Caco-2 (cell line): ENCODE data around the gene TPBG. TPM values are rescaled to one million over a fixed set of nuclear protein-coding genes. Genes with fewer than 3 reads are reported as not detected.

Experiments
- BruUV-seq: library from RNA; stranded (reverse); fragments of 400-500 nt; replicated peaks from 2 replicates; lab custom pipeline; 2021; lab: Mats Ljungman, UMichigan
- CTCF ChIA-PET: fragments of 300-600 bp; sonication (Branson Sonifier 250); formaldehyde crosslinking; loops from one replicate; lab custom pipeline; 2022; ENCODE audit warnings: antibody characterized with exemption; lab: Charles Lee
- POLR2A ChIA-PET: fragments of 300-600 bp; sonication (Branson Sonifier 250); formaldehyde crosslinking; loops from one replicate; lab custom pipeline; 2022; ENCODE audit warnings: antibody characterized with exemption; lab: Charles Lee
- DNase-seq, 2 experiments: peaks; one replicate each; pipeline versions ENCODE4 v3.0.0 to v3.0.0-alpha.2; 2020 to 2022
- H3K27me3 ChIP-seq: replicated peaks from 2 replicates; pipeline ENCODE4 v1.6.0; 2011; ENCODE audit warnings: low read length; ENCODE audit not compliant: control insufficient read depth, insufficient read depth
- H3K36me3 ChIP-seq: 2 replicates; pipeline ENCODE4 v1.5.1; 2011; ENCODE audit warnings: low read length; ENCODE audit not compliant: control insufficient read depth, insufficient read depth
- H3K4me1 ChIP-seq: fragments of 250-450 bp; sonication (Bioruptor Pico); 2 replicates; pipeline ENCODE4 v1.5.1; 2020; ENCODE audit warnings: mild to moderate bottlenecking
- H3K4me3 ChIP-seq: 2 replicates; pipeline ENCODE4 v1.5.1; 2011; ENCODE audit warnings: low read depth, mild to moderate bottlenecking, control low read depth, low read length
- H3K9me3 ChIP-seq: fragments of 250-450 bp; sonication (Bioruptor Pico); 2 replicates; pipeline ENCODE4 v1.5.1; 2020; ENCODE audit warnings: mild to moderate bottlenecking, moderate library complexity
- H3K27ac Mint-ChIP-seq: one replicate; pipeline ENCODE4 v1.8.0; 2022; ENCODE audit warnings: mixed read lengths; ENCODE audit not compliant: unreplicated experiment
- H3K27me3 Mint-ChIP-seq: one replicate; pipeline ENCODE4 v1.8.0; 2022; ENCODE audit warnings: mixed read lengths; ENCODE audit not compliant: insufficient read depth, unreplicated experiment
- H3K36me3 Mint-ChIP-seq: one replicate; pipeline ENCODE4 v1.8.0; 2022; ENCODE audit warnings: mild to moderate bottlenecking, mixed read lengths; ENCODE audit not compliant: insufficient read depth, unreplicated experiment
- H3K4me1 Mint-ChIP-seq: one replicate; pipeline ENCODE4 v1.8.0; 2022; ENCODE audit warnings: low read depth, mixed read lengths; ENCODE audit not compliant: unreplicated experiment
- H3K4me3 Mint-ChIP-seq: one replicate; pipeline ENCODE4 v1.8.0; 2022; ENCODE audit warnings: mild to moderate bottlenecking, moderate library complexity, mixed read lengths; ENCODE audit not compliant: unreplicated experiment
- H3K9me3 Mint-ChIP-seq: one replicate; pipeline ENCODE4 v1.8.0; 2022; ENCODE audit warnings: mixed read lengths; ENCODE audit not compliant: unreplicated experiment
- intact Hi-C: fragments of 100-400 bp; cut with micrococcal nuclease; formaldehyde crosslinking; loops from one replicate; pipeline ENCODE4 v1.10.0; 2022; ENCODE audit not compliant: unreplicated experiment
- total RNA-seq: library from RNA; stranded (reverse); gene quantifications from 2 replicates; pipeline ENCODE4 v1.2.3, GENCODE V29; 2022
- TF ChIP-seq, protein P1 (sequence below), 2 experiments: fragments of 200-600 bp in 1 of 2; IDR thresholded peaks; 1 replicate in 1 of 2; 2 replicates in 1 of 2; pipeline versions ENCODE4 v1.5.1 to v1.8.0; 2011 to 2022; ENCODE audit warnings: antibody characterized with exemption in 1 of 2, control low read depth in 1 of 2, inconsistent platforms in 1 of 2, low read depth in 1 of 2, low read length in 1 of 2, mild to moderate bottlenecking in 1 of 2, moderate library complexity in 1 of 2; ENCODE audit not compliant: insufficient read depth in 1 of 2, severe bottlenecking in 1 of 2, unreplicated experiment in 1 of 2

The TPBG gene
- total RNA-seq, 1 experiment from 2014 or later = 4.0 TPM

DNA sequence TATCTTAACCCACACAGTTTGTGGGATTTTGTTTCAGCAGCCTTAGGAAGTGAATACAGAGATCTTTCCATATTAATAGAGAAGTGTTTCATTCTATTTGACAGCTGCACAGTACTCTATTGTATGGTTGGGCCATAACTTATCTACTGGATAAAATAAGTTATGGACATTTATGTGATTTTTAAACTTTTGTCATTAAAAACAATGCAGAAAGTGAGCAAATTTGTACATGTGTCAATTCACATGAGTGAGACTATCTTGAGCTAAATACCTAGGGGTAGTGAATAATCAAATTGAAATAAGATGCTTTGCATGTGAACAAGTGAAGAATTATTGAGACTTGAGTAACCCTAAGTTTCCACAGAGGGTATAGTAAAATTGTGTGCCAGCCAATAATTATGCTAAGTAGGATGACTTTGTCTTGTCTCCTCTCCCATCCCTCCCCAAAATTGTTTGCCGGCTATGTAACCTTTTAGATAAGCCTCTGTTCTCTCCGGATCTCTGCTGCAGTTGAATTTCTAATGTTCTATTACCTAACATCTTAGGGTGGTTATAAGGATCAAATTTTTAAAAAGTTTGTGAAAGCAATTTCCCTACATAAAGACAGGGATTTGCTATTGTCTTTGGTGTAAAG, 33.3 kb upstream of the TPBG start:
- Histone ChIP-seq H3K4me1 (0 out of 2 replicates have a peak, but pooled peaks cover 7% of the 10 kb centered on the region), H3K27me3 (no peaks in the 10 kb centered on the region), H3K4me3 (no peak overlapping the region), H3K9me3 (no peaks in the 10 kb centered on the region), H3K36me3 (no peaks in the 10 kb centered on the region; the same call in 1 of the 2 replicates)
- no peaks in the 10 kb centered on the region for H3K9me3 Mint-ChIP-seq
- intact Hi-C loops = no loop called here
- DNase-seq = no peak
- H3K4me3 Mint-ChIP-seq = no peak overlapping the region
- POLR2A ChIA-PET = no interaction called here
- CTCF ChIA-PET = no interaction called here
- H3K27me3 Mint-ChIP-seq = peaks cover 3% of the 10 kb centered on the region
- H3K27ac Mint-ChIP-seq = no peak overlapping the region
- no peaks in the 10 kb centered on the region for H3K36me3 Mint-ChIP-seq
- no peaks in the 10 kb centered on the region for H3K4me1 Mint-ChIP-seq
- TF ChIP-seq, protein P1, sequence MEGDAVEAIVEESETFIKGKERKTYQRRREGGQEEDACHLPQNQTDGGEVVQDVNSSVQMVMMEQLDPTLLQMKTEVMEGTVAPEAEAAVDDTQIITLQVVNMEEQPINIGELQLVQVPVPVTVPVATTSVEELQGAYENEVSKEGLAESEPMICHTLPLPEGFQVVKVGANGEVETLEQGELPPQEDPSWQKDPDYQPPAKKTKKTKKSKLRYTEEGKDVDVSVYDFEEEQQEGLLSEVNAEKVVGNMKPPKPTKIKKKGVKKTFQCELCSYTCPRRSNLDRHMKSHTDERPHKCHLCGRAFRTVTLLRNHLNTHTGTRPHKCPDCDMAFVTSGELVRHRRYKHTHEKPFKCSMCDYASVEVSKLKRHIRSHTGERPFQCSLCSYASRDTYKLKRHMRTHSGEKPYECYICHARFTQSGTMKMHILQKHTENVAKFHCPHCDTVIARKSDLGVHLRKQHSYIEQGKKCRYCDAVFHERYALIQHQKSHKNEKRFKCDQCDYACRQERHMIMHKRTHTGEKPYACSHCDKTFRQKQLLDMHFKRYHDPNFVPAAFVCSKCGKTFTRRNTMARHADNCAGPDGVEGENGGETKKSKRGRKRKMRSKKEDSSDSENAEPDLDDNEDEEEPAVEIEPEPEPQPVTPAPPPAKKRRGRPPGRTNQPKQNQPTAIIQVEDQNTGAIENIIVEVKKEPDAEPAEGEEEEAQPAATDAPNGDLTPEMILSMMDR (IDR thresholded peaks at IDR 0.05; ENCODE audit: insufficient read depth in 1 of 2, low read depth in 1 of 2, low read length in 1 of 2, severe bottlenecking in 1 of 2, unreplicated experiment in 1 of 2) = no peak
- no TSS peak for BruUV-seq

DNA sequence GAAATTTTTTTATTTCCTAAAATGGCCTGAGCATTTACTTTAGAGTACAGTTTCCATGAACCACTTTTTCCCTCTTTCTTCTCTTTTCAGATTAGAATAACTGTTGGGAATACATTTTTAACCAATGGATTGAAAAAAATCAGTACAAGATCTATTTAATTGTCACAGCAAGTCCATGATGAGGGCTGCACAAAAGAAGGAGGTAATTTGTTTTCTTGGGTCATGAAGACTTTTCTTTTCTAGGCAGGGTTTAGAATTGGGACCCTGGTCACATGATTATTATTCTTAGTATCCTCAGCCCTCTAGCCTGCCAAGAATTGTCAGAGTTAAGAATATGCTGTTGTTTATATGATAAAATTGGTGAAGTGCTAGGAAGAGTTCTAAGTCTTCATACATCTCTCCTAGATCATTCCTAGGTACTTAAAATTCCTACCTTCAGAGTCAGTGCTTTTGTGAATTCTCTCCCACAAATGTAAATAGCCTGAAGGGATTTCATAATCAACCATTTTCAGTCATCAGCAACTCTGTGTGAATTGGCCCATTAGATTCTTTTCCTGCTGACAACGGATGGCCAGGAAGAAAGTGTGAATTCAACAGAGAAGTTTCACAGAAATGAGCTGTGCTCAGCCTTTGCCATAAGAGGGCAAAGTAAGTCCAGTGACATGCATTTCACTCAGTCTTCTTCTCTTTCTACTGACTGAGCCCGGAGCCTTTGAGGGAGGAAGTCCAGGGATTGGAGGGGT, 32.4 kb upstream of the TPBG start:
- no peaks in the 10 kb centered on the region for H3K36me3 Mint-ChIP-seq
- no peak overlapping the region for H3K4me3 Mint-ChIP-seq
- H3K4me3 ChIP-seq = no peak overlapping the region
- peaks cover 3% of the 10 kb centered on the region for H3K27me3 Mint-ChIP-seq
- POLR2A ChIA-PET = no interaction called here
- H3K27me3 ChIP-seq = no peaks in the 10 kb centered on the region
- no peaks in the 10 kb centered on the region; the same call in 1 of the 2 replicates for H3K36me3 ChIP-seq
- TF ChIP-seq, protein P1 (IDR thresholded peaks at IDR 0.05; ENCODE audit: insufficient read depth in 1 of 2, low read depth in 1 of 2, low read length in 1 of 2, severe bottlenecking in 1 of 2, unreplicated experiment in 1 of 2) = peak in 1 of 2 experiments; percentile 4
- no peaks in the 10 kb centered on the region for H3K9me3 ChIP-seq
- no peaks in the 10 kb centered on the region for H3K4me1 Mint-ChIP-seq
- no peak overlapping the region for H3K27ac Mint-ChIP-seq
- H3K9me3 Mint-ChIP-seq = no peaks in the 10 kb centered on the region
- CTCF ChIA-PET = interaction anchor here (0.6 kb wide), 1 partner anchor 727 kb away, joined by 4 read pairs; no protein-coding TSS in a partner anchor
- peak in 1 of 2 experiments; percentile 22 for DNase-seq
- H3K4me1 ChIP-seq = 0 out of 2 replicates have a peak, but pooled peaks cover 7% of the 10 kb centered on the region
- intact Hi-C loops = loop anchor here (1.0 kb wide), 3 partner anchors 257 to 724 kb away; no protein-coding TSS in a partner anchor
- no TSS peak for BruUV-seq

DNA sequence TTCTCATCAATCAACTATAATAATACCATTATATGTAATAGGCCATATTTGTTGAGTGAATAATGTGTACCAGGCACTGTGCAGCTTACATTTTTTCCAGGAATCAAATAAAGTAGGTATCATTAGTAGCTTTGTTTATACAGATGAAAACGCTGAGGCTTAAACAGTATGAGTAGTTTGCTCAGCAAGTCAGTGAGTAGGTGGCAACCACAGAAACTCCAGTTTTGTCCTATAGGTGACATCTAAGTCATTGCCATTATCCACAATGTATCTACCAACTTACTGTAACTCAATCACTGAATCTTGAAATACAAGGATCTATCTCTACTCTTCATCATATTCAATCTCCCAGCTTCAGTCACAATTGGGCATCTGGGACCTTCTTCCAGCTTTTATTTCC, 29.8 kb upstream of the TPBG start:
- Mint-ChIP-seq H3K9me3 (no peaks in the 10 kb centered on the region), H3K4me3 (no peak overlapping the region), H3K27ac (no peak overlapping the region), H3K4me1 (no peaks in the 10 kb centered on the region), H3K36me3 (no peaks in the 10 kb centered on the region), H3K27me3 (peaks cover 3% of the 10 kb centered on the region)
- ChIA-PET POLR2A (no interaction called here), CTCF (no interaction called here)
- intact Hi-C loops = no loop called here
- TF ChIP-seq, protein P1 (IDR thresholded peaks at IDR 0.05; ENCODE audit: insufficient read depth in 1 of 2, low read depth in 1 of 2, low read length in 1 of 2, severe bottlenecking in 1 of 2, unreplicated experiment in 1 of 2) = no peak
- no peaks in the 10 kb centered on the region for H3K27me3 ChIP-seq
- H3K36me3 ChIP-seq = no peaks in the 10 kb centered on the region
- BruUV-seq = no TSS peak
- no peak for DNase-seq
- H3K9me3 ChIP-seq = no peaks in the 10 kb centered on the region
- H3K4me1 ChIP-seq = 0 out of 2 replicates have a peak, but pooled peaks cover 7% of the 10 kb centered on the region
- H3K4me3 ChIP-seq = no peak overlapping the region
